ENCODE measurements around the gene R3HDM2.
A peak's percentile ranks its signal among the peaks of the same experiment; 100 is the strongest.

R3HDM2 gene

DNA sequence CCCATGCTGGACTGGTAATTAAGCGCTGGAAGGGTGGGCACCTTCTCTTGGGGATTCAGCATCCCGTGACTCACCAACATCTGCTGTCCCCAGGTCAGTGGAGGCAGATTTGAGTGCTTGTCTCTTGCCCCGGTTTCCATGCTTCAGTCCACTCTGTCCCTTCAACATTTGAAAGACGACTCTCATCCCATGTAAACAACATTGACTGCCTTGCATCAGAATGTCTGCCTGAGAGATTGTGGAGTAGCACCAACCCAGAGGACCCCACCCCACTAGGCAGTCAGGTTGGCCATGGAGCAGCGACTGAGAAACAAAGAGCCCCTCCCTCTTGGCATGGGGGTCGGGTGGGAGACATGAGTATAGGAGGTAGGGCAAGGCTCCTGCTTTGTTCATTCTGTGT, 174.9 kb downstream of the R3HDM2 start:
- H3K14ac ChIP-seq (ENCODE audit: low read length in 2 of 2) = no peak overlapping the region
- peaks cover 35 to 70% of the 10 kb centered on the region in 2 experiments for H3K36me3 ChIP-seq (ENCODE audit: control insufficient read depth in 1 of 2, insufficient read depth in 2 of 2, low read depth in 1 of 2, low read length in 2 of 2)
- no peak overlapping the region for H2AFZ ChIP-seq (ENCODE audit: low read depth, low read length)
- H3K9ac ChIP-seq (ENCODE audit: low read length) = no peak overlapping the region
- no peak overlapping the region for H3K27ac ChIP-seq (ENCODE audit: low read length, poor library complexity, severe bottlenecking)
- H4K8ac ChIP-seq (ENCODE audit: low read length) = no peak overlapping the region
- no peak overlapping the region for H2AK5ac ChIP-seq (ENCODE audit: low read length, severe bottlenecking)
- H3K27me3 ChIP-seq (ENCODE audit: control insufficient read depth in 1 of 2, insufficient read depth in 1 of 2, low read length in 2 of 2) = no peaks in the 10 kb centered on the region
- no peak overlapping the region for H2BK5ac ChIP-seq (ENCODE audit: low read depth, low read length, poor library complexity, severe bottlenecking)
- H4K91ac ChIP-seq (ENCODE audit: low read length) = no peak overlapping the region
- peak overlapping the region; percentile 30 for H2BK15ac ChIP-seq (ENCODE audit: low read depth, poor library complexity, severe bottlenecking)
- no peak for DNase-seq
- WGBS = 92% methylated on average over 6 of the region's 6 CpGs
- no peak overlapping the region for H3K23ac ChIP-seq (ENCODE audit: low read length in 2 of 2)
- H3K18ac ChIP-seq (ENCODE audit: low read depth in 1 of 2, low read length in 2 of 2) = no peak overlapping the region
- no peak overlapping the region for H2BK120ac ChIP-seq (ENCODE audit: low read depth, low read length)
- H3K4me1 ChIP-seq (ENCODE audit: control insufficient read depth, insufficient read depth, low read depth, low read length) = no peaks in the 10 kb centered on the region
- no peaks in the 10 kb centered on the region for H3K79me1 ChIP-seq (replicated peaks; ENCODE audit: low read length, poor library complexity, severe bottlenecking)
- H3K4me2 ChIP-seq (ENCODE audit: low read length, poor library complexity, severe bottlenecking) = no peak overlapping the region
- no peak overlapping the region for H3K4ac ChIP-seq (ENCODE audit: low read depth in 1 of 2, low read length in 2 of 2)
- H2BK12ac ChIP-seq (ENCODE audit: low read length in 2 of 2) = no peak overlapping the region
- H3K4me3 ChIP-seq (ENCODE audit: insufficient read depth in 1 of 2, low read depth in 1 of 2, low read length in 2 of 2) = no peak overlapping the region
- no peaks in the 10 kb centered on the region for H3K9me3 ChIP-seq (ENCODE audit: control insufficient read depth, low read length)

DNA sequence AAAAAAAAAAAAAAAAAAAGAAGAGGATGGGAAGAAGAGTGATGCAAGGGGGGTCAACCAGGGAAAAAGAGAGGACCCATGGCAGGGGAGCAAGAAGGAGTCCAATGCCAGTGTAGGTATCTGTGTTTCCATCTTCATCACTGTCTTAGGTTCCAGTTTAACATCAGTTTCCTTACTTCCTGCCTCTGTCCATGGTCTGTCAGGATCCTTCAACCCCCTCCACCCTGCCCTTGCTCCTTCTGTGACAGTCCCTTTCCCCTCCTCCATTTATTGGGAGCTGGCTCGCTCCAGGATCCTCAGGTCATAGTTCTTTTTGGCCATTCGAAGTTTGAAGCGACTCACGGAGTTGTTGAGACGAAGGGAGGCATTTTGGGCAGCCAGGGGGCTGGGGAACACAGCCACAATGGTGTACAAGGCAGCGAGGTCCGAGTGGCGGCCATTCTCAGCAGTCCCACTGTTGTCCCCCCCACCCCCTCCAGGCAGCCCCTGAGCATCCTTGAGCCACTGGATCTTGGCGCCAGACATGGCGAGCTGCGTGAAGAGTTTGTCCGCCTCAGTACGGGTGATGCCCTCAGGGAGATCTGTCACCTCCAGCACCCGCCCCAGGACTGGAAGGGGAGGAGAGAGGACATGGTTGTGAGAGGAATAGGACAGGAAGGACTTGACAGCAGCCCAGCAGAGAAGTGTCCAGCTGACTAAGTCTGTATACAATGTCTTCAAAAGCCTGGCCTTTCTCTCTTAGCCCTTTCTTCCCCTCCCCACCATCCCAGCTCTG, 176.2 kb downstream of the R3HDM2 start:
- peaks cover 25 to 58% of the 10 kb centered on the region in 2 experiments for H3K36me3 ChIP-seq (ENCODE audit: control insufficient read depth in 1 of 2, insufficient read depth in 2 of 2, low read depth in 1 of 2, low read length in 2 of 2)
- DNase-seq = no peak
- no peak overlapping the region for H2BK12ac ChIP-seq (ENCODE audit: low read length in 2 of 2)
- no peaks in the 10 kb centered on the region for H3K27me3 ChIP-seq (ENCODE audit: control insufficient read depth in 1 of 2, insufficient read depth in 1 of 2, low read length in 2 of 2)
- no peak overlapping the region for H4K91ac ChIP-seq (ENCODE audit: low read length)
- no peaks in the 10 kb centered on the region for H3K9me3 ChIP-seq (ENCODE audit: control insufficient read depth, low read length)
- H3K4ac ChIP-seq (ENCODE audit: low read depth in 1 of 2, low read length in 2 of 2) = no peak overlapping the region
- H3K4me2 ChIP-seq (ENCODE audit: low read length, poor library complexity, severe bottlenecking) = no peak overlapping the region
- no peak overlapping the region for H4K8ac ChIP-seq (ENCODE audit: low read length)
- H3K23ac ChIP-seq (ENCODE audit: low read length in 2 of 2) = no peak overlapping the region
- no peak overlapping the region for H2BK5ac ChIP-seq (ENCODE audit: low read depth, low read length, poor library complexity, severe bottlenecking)
- no peak overlapping the region for H3K18ac ChIP-seq (ENCODE audit: low read depth in 1 of 2, low read length in 2 of 2)
- H3K4me3 ChIP-seq (ENCODE audit: insufficient read depth in 1 of 2, low read depth in 1 of 2, low read length in 2 of 2) = no peak overlapping the region
- no peak overlapping the region for H3K27ac ChIP-seq (ENCODE audit: low read length, poor library complexity, severe bottlenecking)
- no peak overlapping the region for H2AK5ac ChIP-seq (ENCODE audit: low read length, severe bottlenecking)
- no peak overlapping the region for H2AFZ ChIP-seq (ENCODE audit: low read depth, low read length)
- no peak overlapping the region for H2BK120ac ChIP-seq (ENCODE audit: low read depth, low read length)
- H2BK15ac ChIP-seq (ENCODE audit: low read depth, poor library complexity, severe bottlenecking) = no peak overlapping the region
- no peak overlapping the region for H3K14ac ChIP-seq (ENCODE audit: low read length in 2 of 2)
- H3K9ac ChIP-seq (ENCODE audit: low read length) = no peak overlapping the region
- H3K4me1 ChIP-seq (ENCODE audit: control insufficient read depth, insufficient read depth, low read depth, low read length) = no peaks in the 10 kb centered on the region
- 97% methylated on average over 10 of the region's 14 CpGs for WGBS
- H3K79me1 ChIP-seq (replicated peaks; ENCODE audit: low read length, poor library complexity, severe bottlenecking) = no peaks in the 10 kb centered on the region

DNA sequence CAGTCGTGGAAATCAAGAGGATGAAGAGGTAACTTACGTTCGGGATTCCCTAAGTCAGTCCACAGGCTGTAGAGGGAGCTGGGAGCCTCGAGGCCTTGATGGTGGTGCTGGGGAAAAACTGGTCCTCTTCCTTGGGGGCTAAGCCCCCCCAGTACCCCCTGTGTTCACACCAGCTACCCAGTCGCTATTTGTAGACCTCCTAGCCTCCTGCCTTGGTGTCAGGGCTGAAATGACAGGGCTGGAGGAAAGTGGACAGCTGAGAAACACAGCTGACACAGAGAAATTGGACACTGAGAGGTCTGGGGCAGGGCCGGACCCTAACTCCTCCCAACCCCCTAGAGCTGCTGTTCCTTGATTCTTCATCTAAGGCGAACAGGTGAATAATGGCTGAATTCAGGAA, 179.9 kb downstream of the R3HDM2 start, which contains the start of gene STAC3:
TSS of gene STAC3 (minus strand) at position 232 of the 400 bp plus-strand sequence. CDS start 1,551 bp downstream, outside the sequence.
- H3K23ac ChIP-seq (ENCODE audit: low read length in 2 of 2) = no peak within 1 kb of the TSS
- H3K79me1 ChIP-seq (replicated peaks; ENCODE audit: low read length, poor library complexity, severe bottlenecking) = no peaks in the 10 kb centered on the region
- no peak within 1 kb of the TSS for H2AK5ac ChIP-seq (ENCODE audit: low read length, severe bottlenecking)
- no peak within 1 kb of the TSS for H3K4me2 ChIP-seq (ENCODE audit: low read length, poor library complexity, severe bottlenecking)
- H2BK15ac ChIP-seq (ENCODE audit: low read depth, poor library complexity, severe bottlenecking) = no peak within 1 kb of the TSS
- H3K4me3 ChIP-seq (ENCODE audit: insufficient read depth in 1 of 2, low read depth in 1 of 2, low read length in 2 of 2) = no peak within 1 kb of the TSS
- DNase-seq = no peak
- H3K27ac ChIP-seq (ENCODE audit: low read length, poor library complexity, severe bottlenecking) = no peak within 1 kb of the TSS
- H2BK120ac ChIP-seq (ENCODE audit: low read depth, low read length) = no peak within 1 kb of the TSS
- H3K4ac ChIP-seq (ENCODE audit: low read depth in 1 of 2, low read length in 2 of 2) = no peak within 1 kb of the TSS
- H2AFZ ChIP-seq (ENCODE audit: low read depth, low read length) = no peak within 1 kb of the TSS
- no peak within 1 kb of the TSS for H3K14ac ChIP-seq (ENCODE audit: low read length in 2 of 2)
- H2BK12ac ChIP-seq (ENCODE audit: low read length in 2 of 2) = no peak within 1 kb of the TSS
- no peaks in the 10 kb centered on the region for H3K27me3 ChIP-seq (ENCODE audit: control insufficient read depth in 1 of 2, insufficient read depth in 1 of 2, low read length in 2 of 2)
- H4K8ac ChIP-seq (ENCODE audit: low read length) = no peak within 1 kb of the TSS
- no peak within 1 kb of the TSS for H3K9ac ChIP-seq (ENCODE audit: low read length)
- 87% methylated on average over 5 of the region's 7 CpGs for WGBS
- peaks cover 9 to 23% of the 10 kb centered on the region in 2 experiments for H3K36me3 ChIP-seq (ENCODE audit: control insufficient read depth in 1 of 2, insufficient read depth in 2 of 2, low read depth in 1 of 2, low read length in 2 of 2)
- H3K18ac ChIP-seq (ENCODE audit: low read depth in 1 of 2, low read length in 2 of 2) = no peak within 1 kb of the TSS
- H4K91ac ChIP-seq (ENCODE audit: low read length) = no peak within 1 kb of the TSS
- no peaks in the 10 kb centered on the region for H3K4me1 ChIP-seq (ENCODE audit: control insufficient read depth, insufficient read depth, low read depth, low read length)
- no peaks in the 10 kb centered on the region for H3K9me3 ChIP-seq (ENCODE audit: control insufficient read depth, low read length)
- H2BK5ac ChIP-seq (ENCODE audit: low read depth, low read length, poor library complexity, severe bottlenecking) = no peak within 1 kb of the TSS

DNA sequence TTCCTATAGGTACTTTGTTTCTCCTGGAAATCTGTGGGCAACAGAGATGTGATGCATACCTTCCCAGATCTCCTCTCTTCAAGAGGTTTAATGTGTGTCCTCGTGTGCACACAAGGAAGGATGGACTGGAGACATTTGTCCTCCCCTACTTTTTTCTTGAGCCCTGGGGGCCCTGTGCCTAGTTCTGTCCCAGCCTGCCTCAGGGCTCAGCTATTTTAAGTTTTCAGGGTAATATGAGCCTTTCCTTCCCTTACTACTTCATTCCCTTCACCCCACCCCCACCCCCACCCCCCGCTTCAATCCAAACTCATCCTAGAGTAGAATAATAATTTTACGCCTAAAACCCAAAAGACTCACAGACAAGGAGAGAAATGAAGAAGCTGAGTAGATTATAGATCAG, 180.3 kb downstream of the R3HDM2 start:
- no peak overlapping the region for H2AK5ac ChIP-seq (ENCODE audit: low read length, severe bottlenecking)
- no peaks in the 10 kb centered on the region for H3K27me3 ChIP-seq (ENCODE audit: control insufficient read depth in 1 of 2, insufficient read depth in 1 of 2, low read length in 2 of 2)
- no peak overlapping the region for H3K9ac ChIP-seq (ENCODE audit: low read length)
- H3K36me3 ChIP-seq (ENCODE audit: control insufficient read depth in 1 of 2, insufficient read depth in 2 of 2, low read depth in 1 of 2, low read length in 2 of 2) = peaks cover 6 to 18% of the 10 kb centered on the region in 2 experiments
- no peak overlapping the region for H2BK15ac ChIP-seq (ENCODE audit: low read depth, poor library complexity, severe bottlenecking)
- no peak overlapping the region for H3K14ac ChIP-seq (ENCODE audit: low read length in 2 of 2)
- no peak overlapping the region for H2BK5ac ChIP-seq (ENCODE audit: low read depth, low read length, poor library complexity, severe bottlenecking)
- no peak overlapping the region for H3K4me2 ChIP-seq (ENCODE audit: low read length, poor library complexity, severe bottlenecking)
- H4K8ac ChIP-seq (ENCODE audit: low read length) = no peak overlapping the region
- H2BK12ac ChIP-seq (ENCODE audit: low read length in 2 of 2) = no peak overlapping the region
- H2BK120ac ChIP-seq (ENCODE audit: low read depth, low read length) = no peak overlapping the region
- H3K4me3 ChIP-seq (ENCODE audit: insufficient read depth in 1 of 2, low read depth in 1 of 2, low read length in 2 of 2) = no peak overlapping the region
- WGBS = 98% methylated on average over 2 of the region's 3 CpGs
- no peak overlapping the region for H3K18ac ChIP-seq (ENCODE audit: low read depth in 1 of 2, low read length in 2 of 2)
- H3K27ac ChIP-seq (ENCODE audit: low read length, poor library complexity, severe bottlenecking) = no peak overlapping the region
- H4K91ac ChIP-seq (ENCODE audit: low read length) = no peak overlapping the region
- H3K4me1 ChIP-seq (ENCODE audit: control insufficient read depth, insufficient read depth, low read depth, low read length) = no peaks in the 10 kb centered on the region
- H2AFZ ChIP-seq (ENCODE audit: low read depth, low read length) = no peak overlapping the region
- no peaks in the 10 kb centered on the region for H3K79me1 ChIP-seq (replicated peaks; ENCODE audit: low read length, poor library complexity, severe bottlenecking)
- H3K4ac ChIP-seq (ENCODE audit: low read depth in 1 of 2, low read length in 2 of 2) = no peak overlapping the region
- no peak overlapping the region for H3K23ac ChIP-seq (ENCODE audit: low read length in 2 of 2)
- no peaks in the 10 kb centered on the region for H3K9me3 ChIP-seq (ENCODE audit: control insufficient read depth, low read length)
- DNase-seq = no peak

Data from mesenchymal stem cell (in vitro differentiated cells and primary cell).